ENCODE measurements around the gene FAM72B. TPM values are rescaled to one million over a fixed set of nuclear protein-coding genes. Genes with fewer than 3 reads are reported as not detected.
"Not testable (repeated sequence)": the region's sequence is repeated elsewhere in the genome, so short reads cannot be mapped to it uniquely, and the experiment has no call there.

FAM72B gene
- polyA plus RNA-seq, 1 donor (not counting 4 experiments of a cell fraction or from before 2014, with no cell fraction given), result 5.6 TPM

- H4K20me1 ChIP-seq (ENCODE audit: control insufficient read depth, extremely low read depth, insufficient read depth, low read length); H3K79me2 ChIP-seq (ENCODE audit: control insufficient read depth, insufficient read depth, low read length); H3K4me3 ChIP-seq (ENCODE audit: control insufficient read depth in 2 of 3, extremely low read depth in 1 of 3, insufficient read depth in 2 of 3, low read depth in 1 of 3, low read length in 3 of 3); H3K9me3 ChIP-seq (ENCODE audit: control insufficient read depth, low read depth, low read length); H2AFZ ChIP-seq (ENCODE audit: control insufficient read depth, low read length); H3K4me1 ChIP-seq (ENCODE audit: control insufficient read depth, extremely low read depth, insufficient read depth, low read length); DNase-seq (ENCODE audit: low read depth, low spot score); dilution Hi-C loops (cut with MboI; ENCODE audit: extremely low pct_ligation_motif_present, low sequenced_read_pairs); H3K27ac ChIP-seq (ENCODE audit: control insufficient read depth, insufficient read depth, low read length); H3K9me1 ChIP-seq (ENCODE audit: control insufficient read depth, extremely low read depth, insufficient read depth, low read length); H3K36me3 ChIP-seq (ENCODE audit: control insufficient read depth in 2 of 2, extremely low read depth in 1 of 2, insufficient read depth in 2 of 2, low read length in 2 of 2); H3K9ac ChIP-seq (ENCODE audit: control insufficient read depth, extremely low read depth, insufficient read depth, low read length); H3K27me3 ChIP-seq (ENCODE audit: control insufficient read depth, extremely low read depth, insufficient read depth, low read length); H3K4me2 ChIP-seq (ENCODE audit: control insufficient read depth, extremely low read depth, insufficient read depth, low read depth, low read length); FAIRE-seq: not testable (repeated sequence)
Observed at GRCh38 chr1:121148489-121149190, 35.5 kb downstream of the FAM72B start.

- H3K36me3 ChIP-seq (ENCODE audit: control insufficient read depth in 2 of 2, extremely low read depth in 1 of 2, insufficient read depth in 2 of 2, low read length in 2 of 2); dilution Hi-C loops (cut with MboI; ENCODE audit: extremely low pct_ligation_motif_present, low sequenced_read_pairs); H3K9me3 ChIP-seq (ENCODE audit: control insufficient read depth, low read depth, low read length); H3K27me3 ChIP-seq (ENCODE audit: control insufficient read depth, extremely low read depth, insufficient read depth, low read length); H3K4me1 ChIP-seq (ENCODE audit: control insufficient read depth, extremely low read depth, insufficient read depth, low read length); H3K9ac ChIP-seq (ENCODE audit: control insufficient read depth, extremely low read depth, insufficient read depth, low read length); H3K9me1 ChIP-seq (ENCODE audit: control insufficient read depth, extremely low read depth, insufficient read depth, low read length); DNase-seq (ENCODE audit: low read depth, low spot score); H3K4me3 ChIP-seq (ENCODE audit: control insufficient read depth in 2 of 3, extremely low read depth in 1 of 3, insufficient read depth in 2 of 3, low read depth in 1 of 3, low read length in 3 of 3); H3K4me2 ChIP-seq (ENCODE audit: control insufficient read depth, extremely low read depth, insufficient read depth, low read depth, low read length); H4K20me1 ChIP-seq (ENCODE audit: control insufficient read depth, extremely low read depth, insufficient read depth, low read length); H3K79me2 ChIP-seq (ENCODE audit: control insufficient read depth, insufficient read depth, low read length); H2AFZ ChIP-seq (ENCODE audit: control insufficient read depth, low read length); FAIRE-seq; H3K27ac ChIP-seq (ENCODE audit: control insufficient read depth, insufficient read depth, low read length): not testable (repeated sequence)
Observed at GRCh38 chr1:121140393-121140792, 43.7 kb downstream of the FAM72B start.

- FAIRE-seq; H3K27me3 ChIP-seq (ENCODE audit: control insufficient read depth, extremely low read depth, insufficient read depth, low read length); H2AFZ ChIP-seq (ENCODE audit: control insufficient read depth, low read length); H3K4me1 ChIP-seq (ENCODE audit: control insufficient read depth, extremely low read depth, insufficient read depth, low read length); DNase-seq (ENCODE audit: low read depth, low spot score); H3K9me3 ChIP-seq (ENCODE audit: control insufficient read depth, low read depth, low read length); H3K36me3 ChIP-seq (ENCODE audit: control insufficient read depth in 2 of 2, extremely low read depth in 1 of 2, insufficient read depth in 2 of 2, low read length in 2 of 2); H3K4me3 ChIP-seq (ENCODE audit: control insufficient read depth in 2 of 3, extremely low read depth in 1 of 3, insufficient read depth in 2 of 3, low read depth in 1 of 3, low read length in 3 of 3); H3K79me2 ChIP-seq (ENCODE audit: control insufficient read depth, insufficient read depth, low read length); H3K27ac ChIP-seq (ENCODE audit: control insufficient read depth, insufficient read depth, low read length); dilution Hi-C loops (cut with MboI; ENCODE audit: extremely low pct_ligation_motif_present, low sequenced_read_pairs); H3K9ac ChIP-seq (ENCODE audit: control insufficient read depth, extremely low read depth, insufficient read depth, low read length); H4K20me1 ChIP-seq (ENCODE audit: control insufficient read depth, extremely low read depth, insufficient read depth, low read length); H3K9me1 ChIP-seq (ENCODE audit: control insufficient read depth, extremely low read depth, insufficient read depth, low read length); H3K4me2 ChIP-seq (ENCODE audit: control insufficient read depth, extremely low read depth, insufficient read depth, low read depth, low read length): not testable (repeated sequence)
Observed at GRCh38 chr1:121131494-121131893, 52.6 kb downstream of the FAM72B start.

GRCh38 chr1:121118480-121118824, 65.7 kb downstream of the FAM72B start:
- H3K4me1 ChIP-seq (ENCODE audit: control insufficient read depth, extremely low read depth, insufficient read depth, low read length); H3K9me1 ChIP-seq (ENCODE audit: control insufficient read depth, extremely low read depth, insufficient read depth, low read length); dilution Hi-C loops (cut with MboI; ENCODE audit: extremely low pct_ligation_motif_present, low sequenced_read_pairs); H3K27me3 ChIP-seq (ENCODE audit: control insufficient read depth, extremely low read depth, insufficient read depth, low read length); H4K20me1 ChIP-seq (ENCODE audit: control insufficient read depth, extremely low read depth, insufficient read depth, low read length); FAIRE-seq; DNase-seq (ENCODE audit: low read depth, low spot score); H3K9ac ChIP-seq (ENCODE audit: control insufficient read depth, extremely low read depth, insufficient read depth, low read length); H3K9me3 ChIP-seq (ENCODE audit: control insufficient read depth, low read depth, low read length); H3K36me3 ChIP-seq (ENCODE audit: control insufficient read depth in 2 of 2, extremely low read depth in 1 of 2, insufficient read depth in 2 of 2, low read length in 2 of 2); H3K79me2 ChIP-seq (ENCODE audit: control insufficient read depth, insufficient read depth, low read length); H3K27ac ChIP-seq (ENCODE audit: control insufficient read depth, insufficient read depth, low read length); H2AFZ ChIP-seq (ENCODE audit: control insufficient read depth, low read length): not testable (repeated sequence)
- Histone ChIP-seq H3K4me2 (ENCODE audit: control insufficient read depth, extremely low read depth, insufficient read depth, low read depth, low read length) (peak overlapping the region; percentile 37), H3K4me3 (ENCODE audit: control insufficient read depth in 2 of 3, extremely low read depth in 1 of 3, insufficient read depth in 2 of 3, low read depth in 1 of 3, low read length in 3 of 3) (peak overlapping the region in 1 of 3 experiments; percentile 12)

Data from keratinocyte (primary cell).